Renal pelvis (tissue), 12 donors: ENCODE measurements around the gene FBXO38. TPM values are rescaled to one million over a fixed set of nuclear protein-coding genes. Genes with fewer than 3 reads are reported as not detected.
A peak's percentile ranks its signal among the peaks of the same experiment; 100 is the strongest.

Experiments
- DNase-seq: peaks from one replicate; pipeline ENCODE4 v3.0.0-alpha.2; 2013
- long read RNA-seq, 16 experiments: transcript quantifications; one replicate each; lab custom pipeline, GENCODE V29; 2026
- polyA plus RNA-seq, 3 donors: library from polyadenylated mRNA; unstranded; fragments of 120-200 nt; gene quantifications; one replicate each; pipeline ENCODE4 v1.2.1, GENCODE V29; 2013; ENCODE audit not compliant: insufficient read length in 3 of 3

Gene FBXO38
- 10 to 100 TPM; 39.8 to 57.6 (median 46.3) TPM for polyA plus RNA-seq
- long read RNA-seq, donor 1, full-length matches to known transcripts = 2 of 2 reads
- long read RNA-seq, donor 1, partial matches to known transcripts = 0 of 2 reads
- long read RNA-seq, donor 1, other reads (novel, unspliced or antisense) = 0 of 2 reads
- long read RNA-seq, donor 2 = 0 reads
- long read RNA-seq, donor 3, partial matches to known transcripts = 0 of 3 reads
- long read RNA-seq, donor 3, other reads (novel, unspliced or antisense) = 0 of 3 reads
- long read RNA-seq, donor 4, full-length matches to known transcripts = 3 of 3 reads
- long read RNA-seq, donor 4, partial matches to known transcripts = 0 of 3 reads
- long read RNA-seq, donor 4, other reads (novel, unspliced or antisense) = 0 of 3 reads
- long read RNA-seq, donor 5, full-length matches to known transcripts = 2 of 2 reads
- long read RNA-seq, donor 5, partial matches to known transcripts = 0 of 2 reads
- long read RNA-seq, donor 5, other reads (novel, unspliced or antisense) = 0 of 2 reads
- long read RNA-seq, donor 6, full-length matches to known transcripts = 1 of 1 reads
- long read RNA-seq, donor 6, partial matches to known transcripts = 0 of 1 reads
- long read RNA-seq, donor 6, other reads (novel, unspliced or antisense) = 0 of 1 reads
- long read RNA-seq, donor 7, partial matches to known transcripts = 10 of 10 reads
- long read RNA-seq, donor 7, other reads (novel, unspliced or antisense) = 0 of 10 reads
- long read RNA-seq, donor 8, partial matches to known transcripts = 0 of 2 reads
- long read RNA-seq, donor 8, other reads (novel, unspliced or antisense) = 0 of 2 reads
- long read RNA-seq, donor 9, full-length matches to known transcripts = 2 of 8 reads
- long read RNA-seq, donor 9, partial matches to known transcripts = 6 of 8 reads
- long read RNA-seq, donor 9, other reads (novel, unspliced or antisense) = 0 of 8 reads
- long read RNA-seq, donor 10, partial matches to known transcripts = 0 of 2 reads
- long read RNA-seq, donor 10, other reads (novel, unspliced or antisense) = 0 of 2 reads
- long read RNA-seq, donor 11, full-length matches to known transcripts = 1 of 1 reads
- long read RNA-seq, donor 11, partial matches to known transcripts = 0 of 1 reads
- long read RNA-seq, donor 11, other reads (novel, unspliced or antisense) = 0 of 1 reads
- long read RNA-seq, donor 12, full-length matches to known transcripts = 4 of 11 reads
- long read RNA-seq, donor 12, partial matches to known transcripts = 7 of 11 reads
- long read RNA-seq, donor 12, other reads (novel, unspliced or antisense) = 0 of 11 reads
- long read RNA-seq, donor 13 = 0 reads
- long read RNA-seq, donor 14, full-length matches to known transcripts = 5 of 5 reads
- long read RNA-seq, donor 14, partial matches to known transcripts = 0 of 5 reads
- long read RNA-seq, donor 14, other reads (novel, unspliced or antisense) = 0 of 5 reads
- long read RNA-seq, donor 15, full-length matches to known transcripts = 3 of 3 reads
- long read RNA-seq, donor 15, partial matches to known transcripts = 0 of 3 reads
- long read RNA-seq, donor 15, other reads (novel, unspliced or antisense) = 0 of 3 reads
- long read RNA-seq, donor 16 = 0 reads

GRCh38 chr5:148383564-148384379 lies at the start of gene FBXO38:
TSS of gene FBXO38 (plus strand) at chr5:148383958. CDS start at chr5:148394777, 10,819 bp downstream.
- DNase-seq = peak; percentile 97

GRCh38 chr5:148335259-148335658 lies 48.5 kb upstream of the FBXO38 start, which contains the start of gene SPINK9:
TSS of gene SPINK9 (plus strand) at chr5:148335559. CDS start at chr5:148335614, 55 bp downstream.
- no peak for DNase-seq

GRCh38 chr5:148336704-148337435 lies 46.9 kb upstream of the FBXO38 start:
- DNase-seq = no peak

GRCh38 chr5:148342371-148343045 lies 41.2 kb upstream of the FBXO38 start:
- no peak for DNase-seq

- no peak for DNase-seq
Observed at GRCh38 chr5:148343046-148343407, 40.7 kb upstream of the FBXO38 start.

GRCh38 chr5:148343603-148344487 lies 39.9 kb upstream of the FBXO38 start:
- no peak for DNase-seq

GRCh38 chr5:148347706-148348105 lies 36.1 kb upstream of the FBXO38 start:
- DNase-seq = no peak

GRCh38 chr5:148352696-148353095 lies 31.1 kb upstream of the FBXO38 start:
- DNase-seq = no peak

- no peak for DNase-seq
Observed at GRCh38 chr5:148353634-148354033, 30.1 kb upstream of the FBXO38 start.

- no peak for DNase-seq
Observed at GRCh38 chr5:148364343-148364742, 19.4 kb upstream of the FBXO38 start.

GRCh38 chr5:148368299-148368698 lies 15.5 kb upstream of the FBXO38 start:
- DNase-seq = no peak

GRCh38 chr5:148372166-148372725 lies 11.5 kb upstream of the FBXO38 start:
- DNase-seq = no peak

- no peak for DNase-seq
Observed at GRCh38 chr5:148372893-148373292, 10.9 kb upstream of the FBXO38 start.

- DNase-seq = peak; percentile 23
Observed at GRCh38 chr5:148374690-148375360, 8.9 kb upstream of the FBXO38 start.

- no peak for DNase-seq
Observed at GRCh38 chr5:148376198-148376597, 7.6 kb upstream of the FBXO38 start.

- DNase-seq = no peak
Observed at GRCh38 chr5:148378670-148379069, 5.1 kb upstream of the FBXO38 start.

- DNase-seq = no peak
Observed at GRCh38 chr5:148379340-148379739, 4.4 kb upstream of the FBXO38 start.
